B cell (primary cell): ENCODE results near the gene VSTM2L. TPM values are rescaled to one million over a fixed set of nuclear protein-coding genes. Genes with fewer than 3 reads are reported as not detected.

Source experiments
- ATAC-seq: fragments of 200-7000 bp; cut with Tn5 transposase; one replicate; pipeline ENCODE4 v1.10.0; 2021; ENCODE audit warnings: low read depth, mild to moderate bottlenecking, moderate number of reproducible peaks, moderate library complexity
- CTCF ChIA-PET: fragments of 350-600 bp; sonication (Branson Sonifier 250); formaldehyde crosslinking; loops from one replicate; lab custom pipeline; 2021; ENCODE audit warnings: antibody characterized with exemption, inconsistent platforms; lab: Charles Lee
- POLR2A ChIA-PET: fragments of 350-600 bp; sonication (Branson Sonifier 250); formaldehyde crosslinking; loops from one replicate; lab custom pipeline; 2021; ENCODE audit warnings: antibody characterized with exemption; lab: Charles Lee
- DNase-seq: peaks from one replicate; pipeline ENCODE4 v3.0.0; 2013
- H2AFZ ChIP-seq: 2 replicates; pipeline ENCODE4 v1.6.1; 2012; ENCODE audit warnings: mild to moderate bottlenecking, low read depth, low read length; ENCODE audit not compliant: insufficient read depth, poor library complexity, severe bottlenecking
- H3K27ac ChIP-seq, 2 donors: 1 replicate in 1 of 2; 2 replicates in 1 of 2; pipeline ENCODE4 v1.5.1; 2012 to 2013; ENCODE audit warnings: low read length in 2 of 2, mild to moderate bottlenecking in 2 of 2, moderate library complexity in 1 of 2
- H3K27me3 ChIP-seq, 4 experiments: fragments of 200-600 bp in 1 of 4; sonication (generic) in 1 of 4; replicated peaks in 1 of 4; 1 replicate in 2 of 4; 2 replicates in 2 of 4; pipeline versions ENCODE4 v1.6.1 to v1.7.0; 2013 to 2016; ENCODE audit warnings: low read length in 3 of 4, mild to moderate bottlenecking in 2 of 4, mixed read lengths in 1 of 4, moderate library complexity in 1 of 4; ENCODE audit not compliant: insufficient read depth in 4 of 4, control insufficient read depth in 3 of 4; ENCODE audit errors: control extremely low read depth in 1 of 4
- H3K36me3 ChIP-seq, 2 experiments: replicated peaks in 1 of 2; 1 replicate in 1 of 2; 2 replicates in 1 of 2; pipeline versions ENCODE4 v1.6.1 to v1.7.1; 2013; ENCODE audit warnings: low read length in 1 of 2; ENCODE audit not compliant: insufficient read depth in 2 of 2, control insufficient read depth in 1 of 2; ENCODE audit errors: control extremely low read depth in 1 of 2, extremely low read depth in 1 of 2
- H3K4me1 ChIP-seq, 2 donors: fragments of 200-600 bp in 1 of 2; sonication (generic) in 1 of 2; 1 replicate in 1 of 2; 2 replicates in 1 of 2; pipeline versions ENCODE4 v1.5.1 to v1.6.1; 2013 to 2017; ENCODE audit warnings: low read length in 2 of 2; ENCODE audit not compliant: control insufficient read depth in 2 of 2, insufficient read depth in 2 of 2
- H3K4me2 ChIP-seq: replicated peaks from 2 replicates; pipeline ENCODE3; 2012; ENCODE audit warnings: mild to moderate bottlenecking, low read depth, low read length; ENCODE audit not compliant: poor library complexity, severe bottlenecking
- H3K4me3 ChIP-seq, 5 experiments: fragments of 200-600 bp in 1 of 5; sonication (generic) in 1 of 5; 1 replicate in 3 of 5; 2 replicates in 2 of 5; pipeline versions ENCODE4 v1.5.1 to v1.7.0; 2011 to 2016; ENCODE audit warnings: low read length in 4 of 5, mild to moderate bottlenecking in 4 of 5, low read depth in 2 of 5, control low read depth in 1 of 5, moderate library complexity in 1 of 5; ENCODE audit not compliant: insufficient read depth in 1 of 5; ENCODE audit errors: control extremely low read depth in 1 of 5, extremely low read depth in 1 of 5
- H3K79me2 ChIP-seq: fragments of 200-600 bp; sonication (generic); one replicate; pipeline ENCODE4 v1.6.0; 2016; ENCODE audit warnings: low read length; ENCODE audit not compliant: control insufficient read depth, insufficient read depth
- H3K9ac ChIP-seq: fragments of 200-600 bp; sonication (generic); 2 replicates; pipeline ENCODE4 v1.6.1; 2017; ENCODE audit warnings: mild to moderate bottlenecking, low read length, moderate library complexity
- H3K9me3 ChIP-seq, 3 donors: one replicate each; pipeline versions ENCODE4 v1.6.1 to v1.7.1; 2013; ENCODE audit warnings: low read length in 2 of 3; ENCODE audit not compliant: control insufficient read depth in 2 of 3, insufficient read depth in 1 of 3; ENCODE audit errors: control extremely low read depth in 1 of 3
- H4K20me1 ChIP-seq: 2 replicates; pipeline ENCODE4 v1.6.0; 2012; ENCODE audit warnings: mild to moderate bottlenecking, low read length; ENCODE audit not compliant: insufficient read depth, control insufficient read depth, poor library complexity, severe bottlenecking
- H3K27ac Mint-ChIP-seq: one replicate; pipeline ENCODE4 v1.8.0; 2021; ENCODE audit warnings: mixed read lengths
- H3K27me3 Mint-ChIP-seq: one replicate; pipeline ENCODE4 v1.8.0; 2021; ENCODE audit warnings: mixed read lengths
- H3K4me1 Mint-ChIP-seq: one replicate; pipeline ENCODE4 v1.8.0; 2021; ENCODE audit warnings: mixed read lengths
- H3K4me3 Mint-ChIP-seq: one replicate; pipeline ENCODE4 v1.8.0; 2021; ENCODE audit warnings: mixed read lengths
- H3K9me3 Mint-ChIP-seq: one replicate; pipeline ENCODE4 v1.8.0; 2022; ENCODE audit warnings: mixed read lengths; ENCODE audit not compliant: insufficient read depth
- EZH2 ChIP-seq: IDR thresholded peaks from 2 replicates; pipeline ENCODE4 v1.6.1; 2012; ENCODE audit warnings: borderline replicate concordance, low read depth, mild to moderate bottlenecking, moderate library complexity, low read length; ENCODE audit not compliant: insufficient read depth, poor library complexity, severe bottlenecking
- WGBS: methylation state at CpG from one replicate; pipeline ENCODE4 v1.1.5; 2013; ENCODE audit warnings: missing lambda C conversion rate; ENCODE audit not compliant: insufficient coverage; 5-methylcytosine and 5-hydroxymethylcytosine counted together
- intact Hi-C: fragments of 100-400 bp; cut with micrococcal nuclease; formaldehyde crosslinking; loops from one replicate; pipeline ENCODE4 v1.10.0; 2022
- polyA plus RNA-seq: library from polyadenylated mRNA; depleted of rRNA; stranded (reverse); fragments of >200 nt; gene quantifications from 2 replicates; pipeline ENCODE4 v1.2.3, GENCODE V29; 2012
- total RNA-seq, 2 donors: library from RNA; stranded (reverse); fragments of 120-200 nt in 1 of 2; gene quantifications; 1 replicate in 1 of 2; 2 replicates in 1 of 2; pipeline versions ENCODE4 v1.2.3 to v1.2.4, GENCODE V29; 2013 to 2022
- TF ChIP-seq, protein P1 (sequence below): fragments of 200-600 bp; IDR thresholded peaks from one replicate; pipeline ENCODE4 v1.8.0; 2022; ENCODE audit warnings: antibody characterized with exemption, mild to moderate bottlenecking

The VSTM2L gene
- total and polyA plus RNA-seq, 2 donors (not counting 1 experiment from before 2014, with no cell fraction given) = 0.25 TPM; not detected in 1

- peaks cover 0 to 6% (median 0%) of the 10 kb centered on the region in 3 donors for H3K9me3 ChIP-seq
- TF ChIP-seq EZH2 = no peak
- TF ChIP-seq, protein P1, sequence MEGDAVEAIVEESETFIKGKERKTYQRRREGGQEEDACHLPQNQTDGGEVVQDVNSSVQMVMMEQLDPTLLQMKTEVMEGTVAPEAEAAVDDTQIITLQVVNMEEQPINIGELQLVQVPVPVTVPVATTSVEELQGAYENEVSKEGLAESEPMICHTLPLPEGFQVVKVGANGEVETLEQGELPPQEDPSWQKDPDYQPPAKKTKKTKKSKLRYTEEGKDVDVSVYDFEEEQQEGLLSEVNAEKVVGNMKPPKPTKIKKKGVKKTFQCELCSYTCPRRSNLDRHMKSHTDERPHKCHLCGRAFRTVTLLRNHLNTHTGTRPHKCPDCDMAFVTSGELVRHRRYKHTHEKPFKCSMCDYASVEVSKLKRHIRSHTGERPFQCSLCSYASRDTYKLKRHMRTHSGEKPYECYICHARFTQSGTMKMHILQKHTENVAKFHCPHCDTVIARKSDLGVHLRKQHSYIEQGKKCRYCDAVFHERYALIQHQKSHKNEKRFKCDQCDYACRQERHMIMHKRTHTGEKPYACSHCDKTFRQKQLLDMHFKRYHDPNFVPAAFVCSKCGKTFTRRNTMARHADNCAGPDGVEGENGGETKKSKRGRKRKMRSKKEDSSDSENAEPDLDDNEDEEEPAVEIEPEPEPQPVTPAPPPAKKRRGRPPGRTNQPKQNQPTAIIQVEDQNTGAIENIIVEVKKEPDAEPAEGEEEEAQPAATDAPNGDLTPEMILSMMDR = no peak
- H2AFZ ChIP-seq = no peak overlapping the region
- no peak overlapping the region for H3K9ac ChIP-seq
- peaks cover 0 to 64% (median 13%) of the 10 kb centered on the region in 4 experiments for H3K27me3 ChIP-seq
- H3K27ac ChIP-seq = no peak overlapping the region
- H3K27ac Mint-ChIP-seq = no peak overlapping the region
- POLR2A ChIA-PET = no interaction called here
- peak overlapping the region; percentile 80 for H3K4me3 Mint-ChIP-seq
- no peak for ATAC-seq
- H3K4me1 ChIP-seq = peaks cover 17 to 22% of the 10 kb centered on the region in 2 donors
- H3K9me3 Mint-ChIP-seq = no peaks in the 10 kb centered on the region
- H3K4me2 ChIP-seq = no peak overlapping the region
- H3K27me3 Mint-ChIP-seq = peaks cover 51% of the 10 kb centered on the region
- no peaks in the 10 kb centered on the region for H3K36me3 ChIP-seq
- H3K4me3 ChIP-seq = no peak overlapping the region
- peaks cover 20% of the 10 kb centered on the region for H3K4me1 Mint-ChIP-seq
- CTCF ChIA-PET = interaction anchor here (1.1 kb wide), 1 partner anchor 11 kb away, joined by 3 read pairs; no protein-coding TSS in a partner anchor
- no peak for DNase-seq
- 95% methylated on average over 19 of the region's 19 CpGs for WGBS
- H4K20me1 ChIP-seq = no peaks in the 10 kb centered on the region
- intact Hi-C loops = no loop called here
- H3K79me2 ChIP-seq = no peaks in the 10 kb centered on the region
Measured at GRCh38 chr20:37913567-37914366, 10.8 kb downstream of the VSTM2L start.

DNA sequence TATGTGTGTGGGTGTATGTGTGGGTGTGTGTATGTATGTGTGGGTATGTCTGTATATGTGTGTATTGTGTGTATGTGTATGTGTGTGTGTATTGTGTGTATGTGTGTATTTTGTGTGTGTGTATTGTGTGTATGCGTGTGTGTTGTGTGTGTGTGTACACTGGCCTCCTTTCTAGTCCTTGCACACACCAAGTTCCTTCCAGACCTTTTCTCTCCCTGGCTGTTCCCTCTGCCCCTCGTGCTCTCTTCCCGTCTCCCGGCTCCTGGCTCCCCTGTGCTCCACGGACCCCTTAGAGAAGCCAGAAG, 11.4 kb downstream of the VSTM2L start:
- peak overlapping the region; percentile 87 for H3K4me2 ChIP-seq
- no peak for ATAC-seq
- intact Hi-C loops = no loop called here
- H3K9me3 ChIP-seq = peaks cover 0 to 6% (median 0%) of the 10 kb centered on the region in 3 donors
- Mint-ChIP-seq H3K4me3 (peak overlapping the region; percentile 80), H3K9me3 (no peaks in the 10 kb centered on the region), H3K27ac (no peak overlapping the region), H3K4me1 (peaks cover 20% of the 10 kb centered on the region), H3K27me3 (peaks cover 50% of the 10 kb centered on the region)
- DNase-seq = no peak
- no peaks in the 10 kb centered on the region for H3K79me2 ChIP-seq
- no peaks in the 10 kb centered on the region for H3K36me3 ChIP-seq
- CTCF ChIA-PET = no interaction called here
- WGBS = 50% methylated on average over 4 of the region's 5 CpGs
- no peak for TF ChIP-seq EZH2
- TF ChIP-seq, protein P1 = no peak
- peaks cover 17 to 22% of the 10 kb centered on the region in 2 donors for H3K4me1 ChIP-seq
- H3K27me3 ChIP-seq = peaks cover 0 to 62% (median 13%) of the 10 kb centered on the region in 4 experiments
- peak overlapping the region; percentile 61 for H3K9ac ChIP-seq
- POLR2A ChIA-PET = no interaction called here
- H4K20me1 ChIP-seq = no peaks in the 10 kb centered on the region
- H3K27ac ChIP-seq = no peak overlapping the region
- H2AFZ ChIP-seq = peak overlapping the region; percentile 76
- peak overlapping the region in 3 of 5 experiments; percentile 33 to 38 (median 34) for H3K4me3 ChIP-seq
